ENCODE measurements around the gene MCMBP.

- TF ChIP-seq POLR2AphosphoS5 (IDR thresholded peaks at IDR 0.05; ENCODE audit: insufficient read depth in 1 of 2, low read depth in 1 of 2) (no peak), CTCF (IDR thresholded peaks at IDR 0.05) (no peak)
Measured at GRCh38 chr10:119806334-119807130, 66.1 kb downstream of the MCMBP start.

Data from vagina (tissue), 2 donors.